HG03469 (cell line): ENCODE results near the gene CHMP4B.

Source experiments
- ATAC-seq: cut with Tn5 transposase; IDR thresholded peaks from one replicate; pipeline ENCODE4 v1.9.1; 2021; ENCODE audit warnings: mild to moderate bottlenecking, moderate library complexity, moderate number of reproducible peaks; ENCODE audit not compliant: unreplicated experiment

Gene CHMP4B

DNA sequence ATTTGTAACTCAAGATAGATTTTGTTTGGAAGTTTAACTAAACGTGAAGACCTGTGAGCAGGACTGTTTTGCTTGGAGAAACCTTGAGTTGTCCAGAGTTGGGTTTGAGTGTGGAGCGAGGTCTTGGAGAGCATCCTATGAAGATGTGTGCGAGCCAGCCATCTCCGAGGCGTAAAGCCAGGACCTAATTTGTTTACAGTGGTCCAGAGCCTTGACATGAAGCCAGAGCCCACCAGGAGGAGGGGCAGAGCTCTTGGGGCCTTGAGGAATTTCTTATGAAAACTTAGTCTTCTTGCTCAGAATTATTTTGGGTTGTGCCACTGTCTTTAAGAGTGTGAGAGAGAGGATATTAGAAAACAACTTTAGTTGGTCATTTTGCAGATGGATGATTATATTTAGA lies 6.3 kb downstream of the CHMP4B start:
- no peak for ATAC-seq

DNA sequence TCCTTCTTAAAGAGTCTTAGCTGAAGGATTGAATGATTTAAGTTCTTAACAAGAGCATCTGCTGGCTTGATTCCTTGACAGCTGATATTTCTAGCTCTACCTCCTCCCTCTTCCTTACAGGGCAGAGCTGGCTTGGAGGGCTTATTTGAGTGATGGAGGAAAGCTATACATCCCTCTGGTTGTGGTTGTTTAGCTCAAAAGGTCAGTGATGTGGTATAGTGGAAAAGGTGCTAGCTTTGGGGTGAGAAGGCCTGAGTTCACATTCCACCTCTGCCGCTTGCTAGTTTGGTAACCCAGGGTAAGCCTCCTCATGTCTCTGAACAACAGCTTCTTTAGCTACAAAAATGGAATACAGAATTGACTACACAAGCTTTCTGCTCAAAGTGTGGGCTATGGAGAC lies 8.3 kb downstream of the CHMP4B start:
- no peak for ATAC-seq

DNA sequence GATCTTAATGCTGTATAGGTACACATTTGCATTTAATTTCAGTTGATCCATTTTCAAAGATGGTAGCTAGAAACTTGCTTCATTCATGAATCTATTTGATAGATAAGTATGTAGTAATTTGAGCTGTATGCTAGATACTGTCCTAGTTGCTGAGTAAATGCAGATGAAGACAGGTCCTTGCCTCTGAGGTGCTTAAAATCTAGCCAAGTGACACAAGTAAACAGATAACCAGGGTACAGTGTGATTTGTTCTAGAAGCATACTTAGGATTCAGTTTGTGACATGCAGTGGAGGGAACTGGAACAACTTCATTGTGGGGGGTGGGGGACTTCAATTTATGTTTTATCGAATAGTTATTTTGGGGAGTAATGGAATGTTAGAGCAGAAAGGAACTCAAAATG lies 9.2 kb downstream of the CHMP4B start:
- ATAC-seq: no peak

DNA sequence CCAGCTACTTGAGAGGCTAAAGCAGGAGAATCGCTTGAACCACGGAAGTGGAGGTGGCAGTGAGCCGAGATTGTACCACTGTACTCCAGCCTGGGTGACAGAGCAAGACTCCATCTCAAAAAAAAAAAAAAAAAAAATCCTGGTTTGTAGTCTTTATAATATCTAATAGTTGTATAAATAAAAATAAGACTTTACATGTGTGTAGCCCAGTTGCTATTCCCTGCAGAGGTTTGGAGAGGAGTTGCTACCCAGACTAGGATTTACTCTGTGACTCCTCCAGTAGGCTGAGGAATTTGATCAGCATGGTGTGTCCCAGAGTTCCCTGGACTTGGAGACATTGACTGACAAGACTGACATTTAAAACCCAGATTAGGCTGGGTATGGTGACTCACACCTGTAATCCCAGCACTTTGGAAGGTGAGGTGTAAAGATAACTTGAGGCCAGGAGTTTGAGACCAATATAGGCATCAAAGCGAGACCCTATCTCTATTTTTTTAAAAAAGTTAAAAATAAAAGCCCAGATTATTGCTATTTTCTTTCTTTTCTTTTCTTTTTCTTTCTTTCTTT lies 10.2 kb downstream of the CHMP4B start:
- ATAC-seq: no peak

DNA sequence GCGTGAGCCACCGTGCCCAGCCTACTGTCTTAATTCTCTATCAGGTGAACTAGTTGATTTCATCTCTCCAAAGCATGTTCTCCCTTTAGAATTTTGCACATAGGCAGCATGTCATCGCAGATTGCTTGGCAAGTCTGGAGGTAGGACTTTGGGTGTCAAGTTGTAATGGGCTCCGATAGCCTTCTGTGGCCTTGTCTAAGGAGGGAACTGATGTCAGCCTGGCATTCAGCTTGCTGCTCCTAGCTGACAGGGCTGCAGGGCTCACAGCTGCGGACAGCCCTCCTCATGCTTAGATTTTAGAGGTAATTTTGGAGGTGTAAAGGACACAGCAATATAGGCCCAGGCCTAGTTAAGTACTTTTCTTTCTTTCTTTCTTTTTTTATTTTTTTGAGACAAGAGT lies 11.3 kb downstream of the CHMP4B start:
- ATAC-seq: no peak

DNA sequence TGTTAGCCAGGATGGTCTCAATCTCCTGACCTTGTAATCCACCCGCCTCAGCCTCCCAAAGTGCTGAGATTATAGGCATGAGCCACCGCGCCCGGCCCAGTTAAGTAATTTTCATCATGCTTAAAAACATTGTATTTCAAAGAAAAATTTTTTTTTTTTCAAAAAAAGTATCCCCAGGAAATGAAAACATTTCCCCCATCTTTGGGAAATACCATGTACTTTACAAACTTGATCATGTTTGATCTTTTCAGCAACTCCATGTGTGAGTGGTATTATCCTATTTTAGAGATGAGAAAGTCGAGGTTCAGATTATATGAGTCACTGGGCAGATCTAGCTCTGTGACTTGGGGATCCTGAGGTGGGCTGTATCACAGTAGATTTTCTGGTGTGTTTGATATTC lies 11.8 kb downstream of the CHMP4B start:
- no peak for ATAC-seq

DNA sequence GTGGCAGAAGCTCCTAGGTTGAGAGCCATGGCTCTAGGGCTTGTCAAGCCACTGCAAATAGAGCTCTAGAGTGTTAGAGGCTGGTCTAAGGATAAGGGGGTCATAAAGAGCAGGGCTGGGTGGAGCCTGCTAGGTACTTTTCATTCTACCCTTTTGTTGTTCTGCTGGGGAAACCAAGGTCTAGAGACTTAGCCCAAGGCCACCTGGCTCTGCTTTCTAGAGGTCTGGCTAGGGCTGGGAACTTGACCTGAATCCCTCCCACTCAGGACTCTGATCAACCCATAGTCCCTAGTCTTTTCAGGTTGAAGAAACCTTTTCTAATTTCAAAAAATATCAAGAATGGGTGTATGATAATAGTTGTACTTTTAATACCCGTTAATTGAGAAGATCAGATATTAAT lies 13.7 kb downstream of the CHMP4B start:
- no peak for ATAC-seq

DNA sequence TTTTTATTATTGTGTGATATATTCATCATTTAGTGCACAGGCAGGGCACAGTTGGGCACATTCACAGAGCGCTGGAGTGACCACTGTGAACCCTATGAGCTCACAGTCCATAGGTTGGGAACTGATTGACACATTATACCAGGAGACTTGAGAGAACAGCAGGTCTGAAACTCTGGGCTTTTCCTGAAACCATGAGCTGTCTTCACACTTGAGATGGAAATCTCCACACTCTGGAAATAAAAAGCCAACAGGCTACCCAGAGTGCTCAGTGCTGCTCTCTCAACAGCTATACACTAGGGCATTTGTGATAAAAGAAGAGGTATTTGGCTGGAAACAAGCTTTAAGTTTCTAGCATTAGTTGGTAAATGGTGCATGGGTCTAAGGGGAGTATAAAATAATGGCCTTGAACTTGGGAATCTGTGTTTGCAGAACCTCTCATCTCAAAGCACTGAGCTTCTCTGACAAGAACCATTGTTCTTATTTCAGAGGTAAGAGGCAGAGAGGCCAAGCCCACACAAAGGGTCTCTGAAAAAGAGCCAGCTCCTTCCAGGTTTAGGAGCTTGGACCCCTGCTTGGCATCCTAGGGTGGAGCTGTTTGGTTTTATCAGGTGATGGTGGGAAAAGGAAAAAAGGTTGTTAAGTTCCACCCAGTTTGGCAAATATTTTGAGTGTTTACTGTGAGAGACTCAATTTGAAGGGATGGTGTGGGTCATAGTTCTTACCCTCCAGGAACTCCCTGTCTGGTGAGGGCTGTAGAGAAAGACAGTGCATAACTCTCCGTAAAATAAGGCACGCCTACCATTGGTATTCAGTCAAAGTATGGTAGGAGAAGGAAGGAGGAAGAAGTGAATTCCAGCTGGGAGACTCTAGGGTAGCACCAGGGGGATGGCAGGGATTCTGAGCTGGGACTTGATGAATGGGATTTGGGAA lies 14.5 kb downstream of the CHMP4B start:
- no peak for ATAC-seq

DNA sequence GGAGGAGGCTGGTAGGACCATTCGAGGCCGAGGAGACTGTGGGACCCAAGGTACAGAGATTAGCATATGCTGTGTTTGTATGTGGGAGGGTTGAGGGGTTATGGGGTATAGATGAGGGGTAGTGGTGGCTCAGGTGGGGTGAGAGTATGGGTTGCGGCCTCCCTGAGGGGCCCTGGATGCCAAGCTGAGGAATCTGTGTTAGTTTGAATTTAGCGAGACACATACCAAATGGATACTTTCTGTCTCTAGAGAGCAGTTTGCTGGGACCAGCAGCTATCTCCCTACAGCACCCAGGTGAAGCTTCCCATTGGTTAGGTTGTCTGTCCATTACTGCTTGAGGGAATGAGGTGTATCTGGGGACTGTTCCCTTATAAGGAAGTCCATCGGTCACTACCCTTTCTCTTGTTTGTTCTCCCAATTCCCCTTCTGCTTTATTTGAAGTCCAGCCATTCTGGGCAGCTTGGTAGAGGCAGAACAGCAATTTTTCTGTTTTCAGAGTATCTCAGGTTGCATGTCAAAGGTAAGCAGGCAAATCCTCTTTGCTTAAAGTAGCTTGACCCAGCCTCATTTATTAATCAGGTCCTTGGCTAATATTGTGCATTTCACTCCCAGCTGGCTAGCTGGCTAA lies 15.2 kb downstream of the CHMP4B start:
- no peak for ATAC-seq

DNA sequence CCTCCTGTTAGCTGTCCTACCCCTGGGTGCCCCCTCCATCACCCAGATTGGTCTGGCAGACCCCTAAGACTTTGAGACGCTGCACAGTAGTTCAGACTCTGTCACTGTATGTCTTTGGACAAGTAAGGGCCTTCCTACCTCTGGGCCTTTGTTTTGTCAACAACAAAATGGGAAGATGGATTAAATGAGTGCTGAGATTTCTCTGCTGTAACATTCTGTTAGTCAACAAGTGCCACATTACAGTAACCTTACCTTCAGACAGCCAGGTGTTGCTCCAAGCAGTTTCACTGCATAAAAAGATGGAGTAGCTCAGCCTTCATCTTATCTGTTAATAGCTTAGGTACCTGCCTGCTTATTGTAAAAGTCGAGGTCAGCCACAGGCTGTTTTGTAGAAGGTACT lies 16.0 kb downstream of the CHMP4B start:
- ATAC-seq: no peak

DNA sequence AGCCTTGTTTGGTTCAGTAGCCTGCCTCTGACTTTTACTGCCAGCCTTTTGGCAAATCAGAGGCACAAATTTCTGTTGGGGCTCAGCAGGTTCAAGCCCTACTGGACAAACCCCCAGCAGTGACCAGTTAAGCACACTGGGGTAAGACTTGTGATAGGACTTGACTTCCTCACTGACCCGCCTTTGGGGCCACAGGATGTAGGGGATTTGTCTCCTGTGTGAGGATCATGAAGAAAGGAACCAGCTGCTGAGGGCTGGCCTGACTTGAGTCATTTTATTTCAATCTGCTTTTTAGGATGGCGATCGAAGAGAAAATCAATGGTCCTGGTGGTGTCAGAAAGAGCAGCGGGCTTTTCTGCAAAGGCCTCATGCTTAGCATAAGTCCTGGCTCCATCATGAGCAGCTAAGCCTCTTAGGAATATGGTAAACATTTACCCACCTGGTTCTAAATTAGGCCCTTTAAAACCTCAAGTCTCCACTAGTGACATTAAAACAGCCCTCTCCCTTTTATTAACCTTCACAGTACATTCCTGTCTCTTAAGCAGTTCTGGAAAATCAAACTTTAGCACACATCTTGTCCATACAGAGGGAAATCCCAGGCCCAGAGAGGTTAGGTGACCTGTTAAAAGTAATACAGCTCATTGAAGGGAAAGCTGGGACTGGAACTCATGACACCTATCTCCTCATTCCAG lies 16.6 kb downstream of the CHMP4B start:
- no peak for ATAC-seq

DNA sequence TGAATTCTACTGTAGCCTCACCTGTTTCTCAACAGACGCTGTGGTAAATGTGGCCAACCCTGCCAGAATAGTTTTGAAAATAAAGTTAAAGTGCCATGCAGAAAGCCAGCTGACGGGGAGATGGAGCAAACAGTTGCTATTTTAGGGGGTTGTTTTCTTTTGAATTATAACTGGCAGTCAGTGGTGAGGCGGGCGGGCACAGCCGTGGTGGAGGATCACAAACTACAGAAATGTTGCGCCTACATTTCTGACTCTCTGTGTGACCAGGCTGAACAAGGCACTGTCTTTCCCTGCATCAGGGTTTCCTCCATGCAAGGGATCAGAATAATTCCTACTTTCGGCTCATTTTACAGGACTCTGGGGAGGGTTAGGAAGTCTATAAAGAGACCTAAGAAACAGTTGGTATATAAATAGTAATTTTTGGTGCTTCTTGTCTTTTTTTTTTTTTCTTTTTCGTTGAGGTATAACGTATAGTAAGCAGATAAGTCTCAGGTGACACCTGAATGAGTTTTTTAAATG lies 17.2 kb downstream of the CHMP4B start:
- no peak for ATAC-seq

DNA sequence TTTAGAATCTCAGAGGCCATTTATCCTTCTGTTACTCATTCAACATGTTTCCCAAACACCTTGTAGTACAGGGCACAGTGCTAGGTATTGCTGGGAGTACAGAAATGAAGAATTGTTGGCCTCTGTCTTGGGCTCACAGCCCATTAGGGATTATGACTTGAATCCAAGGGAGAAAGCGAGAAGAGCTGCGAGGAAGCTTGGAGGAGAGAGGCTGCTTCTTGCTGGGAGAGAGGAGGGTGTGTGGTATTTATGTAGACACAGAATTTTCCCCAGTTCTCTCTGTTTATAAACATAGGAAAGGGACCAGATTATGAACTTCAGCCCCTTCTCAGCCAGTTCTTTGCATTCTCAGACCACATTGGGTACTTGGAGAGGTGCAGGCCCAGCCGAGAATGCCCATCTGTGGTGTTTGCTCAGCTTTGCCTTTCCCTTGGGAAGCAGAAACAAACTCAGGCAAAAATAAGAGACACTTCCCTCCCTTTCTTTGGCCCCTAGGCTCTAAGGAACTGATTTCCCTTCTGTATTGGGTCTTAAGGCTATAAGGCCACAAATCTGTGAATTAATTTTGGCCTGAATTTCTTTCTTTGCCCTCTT lies 17.9 kb downstream of the CHMP4B start:
- no peak for ATAC-seq

DNA sequence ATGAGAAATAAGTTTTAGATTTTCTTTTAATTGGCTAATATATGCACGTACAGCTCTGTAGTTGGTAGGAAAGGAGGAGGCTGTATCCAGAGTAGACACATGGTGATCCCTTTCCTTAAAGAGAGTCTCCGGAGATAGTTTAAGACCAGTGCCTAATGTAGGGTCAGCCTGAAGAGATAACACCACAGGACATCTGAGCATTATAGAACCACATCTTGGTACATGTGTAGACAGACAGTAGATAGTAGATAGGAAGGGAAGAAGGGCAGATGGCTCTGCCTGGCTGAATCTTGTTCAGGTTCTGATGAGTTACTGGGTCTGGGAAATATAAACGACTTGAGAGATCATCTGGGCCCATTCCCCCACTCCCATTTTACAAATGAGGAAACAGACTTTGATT lies 18.5 kb downstream of the CHMP4B start:
- no peak for ATAC-seq

DNA sequence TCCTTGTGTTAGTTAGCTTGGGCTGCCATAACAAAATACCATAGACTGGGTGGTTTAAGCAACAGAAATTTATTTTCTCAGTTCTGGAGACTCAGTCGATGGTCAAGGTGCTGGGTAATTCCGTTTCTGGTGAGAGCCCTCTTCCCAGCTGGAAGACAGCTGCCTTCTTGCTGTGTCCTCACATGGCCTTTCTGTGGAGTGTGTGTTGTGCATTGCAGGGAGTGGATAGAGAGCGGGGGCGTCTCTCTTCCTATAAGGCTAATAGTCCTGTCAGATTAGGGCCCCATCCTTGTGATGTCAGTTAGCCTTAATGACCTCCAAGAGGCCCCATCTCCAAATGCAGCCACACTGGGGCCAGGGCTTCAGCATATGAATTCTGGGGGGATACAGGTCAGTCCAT lies 19.2 kb downstream of the CHMP4B start:
- ATAC-seq: no peak

DNA sequence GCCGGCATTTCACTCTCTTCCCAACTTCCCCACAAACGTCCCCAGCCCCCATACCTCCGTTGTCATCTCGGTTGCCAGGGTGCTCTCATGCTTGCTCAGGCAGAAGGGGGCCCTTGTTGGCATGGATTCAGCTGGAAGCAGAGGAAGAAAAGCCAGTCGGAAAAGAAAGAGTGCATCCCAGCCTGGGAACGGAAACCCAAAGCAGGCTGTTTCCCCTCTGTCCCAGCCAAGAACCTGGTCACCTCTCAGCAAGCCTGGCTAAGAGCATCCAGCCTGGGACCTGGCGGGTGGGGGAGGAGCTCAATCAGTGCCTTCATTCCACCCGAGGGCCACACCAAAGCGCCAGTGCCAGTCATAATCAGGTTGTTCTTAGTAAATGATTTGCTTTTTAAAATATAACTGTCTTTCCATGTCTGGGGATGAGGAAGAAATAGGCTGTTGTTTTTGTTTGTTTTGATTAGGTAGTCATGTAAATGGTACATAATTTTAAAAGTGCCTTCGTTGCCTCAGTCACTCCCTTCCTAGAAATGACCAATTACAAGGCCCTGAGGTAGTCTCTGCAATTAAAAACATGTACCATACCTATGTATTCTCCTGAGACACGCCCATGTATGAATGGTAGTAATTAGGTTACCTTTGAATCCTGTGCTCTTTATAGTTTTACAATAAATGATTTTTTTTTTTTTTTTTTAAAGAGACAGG lies 21.1 kb downstream of the CHMP4B start:
- no peak for ATAC-seq

DNA sequence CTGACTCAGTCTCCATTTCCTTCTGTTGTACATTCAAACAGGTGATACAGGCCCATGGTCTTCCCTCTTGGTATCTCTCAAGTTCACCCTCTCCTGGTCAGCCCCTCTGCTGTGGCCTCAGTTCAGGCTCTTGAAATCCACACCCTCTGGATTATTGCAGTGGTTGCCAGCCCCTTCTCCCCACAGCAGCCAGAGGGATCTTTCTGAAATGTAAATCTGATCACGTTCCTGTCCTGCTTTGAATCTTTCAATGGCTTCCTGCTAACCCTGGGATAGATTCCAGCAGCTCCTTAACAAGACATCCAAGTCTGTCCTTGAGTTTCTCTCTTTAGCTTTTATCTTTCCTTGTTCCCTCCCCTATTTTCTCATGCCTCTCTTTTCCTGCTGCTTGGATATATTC lies 22.2 kb downstream of the CHMP4B start:
- ATAC-seq: no peak

DNA sequence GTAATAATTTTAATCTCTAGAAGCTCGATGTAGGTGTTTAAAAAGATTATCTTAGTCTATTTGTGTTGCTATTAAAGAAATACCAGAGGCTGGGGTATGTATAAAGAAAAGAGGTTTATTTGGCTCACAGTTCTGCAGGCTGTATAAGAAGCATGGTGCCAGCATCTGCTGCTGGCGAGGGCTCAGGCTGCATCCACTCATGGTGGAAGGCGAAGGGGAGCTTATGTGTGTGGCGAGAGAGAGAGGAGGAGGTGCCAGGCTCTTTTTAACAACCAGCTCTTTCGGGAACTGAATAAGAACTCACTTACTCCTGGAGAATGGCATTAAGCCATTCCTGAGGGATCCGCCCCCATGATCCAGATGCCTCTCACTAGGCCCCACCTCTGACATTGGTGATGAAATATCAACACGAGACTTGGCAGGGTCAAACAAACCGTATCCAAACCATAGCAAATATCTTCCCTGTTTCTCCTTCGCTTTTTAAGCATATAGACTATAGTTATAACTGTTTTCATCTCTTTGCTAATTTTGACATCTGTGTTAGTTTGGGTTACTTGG lies 24.5 kb downstream of the CHMP4B start:
- no peak for ATAC-seq

DNA sequence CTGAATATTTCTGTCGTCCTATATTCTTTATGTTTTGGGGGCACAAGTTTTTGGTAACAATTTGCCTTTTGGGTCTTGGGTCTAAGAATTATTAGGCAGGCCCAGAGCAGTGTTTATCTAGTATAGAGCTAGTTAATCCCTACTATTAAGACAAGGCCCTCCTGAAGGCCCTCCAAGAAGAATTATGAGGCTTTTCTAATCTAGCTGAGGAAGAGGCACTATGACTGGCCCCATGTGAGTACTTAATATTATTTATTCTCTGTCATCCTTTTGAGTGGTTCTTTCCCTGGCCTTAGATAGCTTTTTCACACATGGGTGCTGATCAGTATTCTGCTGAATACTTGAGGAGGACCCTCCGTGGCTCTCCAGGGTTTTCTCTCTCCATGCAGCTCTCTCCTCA lies 25.1 kb downstream of the CHMP4B start:
- ATAC-seq: no peak
